ENCODE data around the gene CIP2A.
A peak's percentile ranks its signal among the peaks of the same experiment; 100 is the strongest.

CIP2A gene

DNA sequence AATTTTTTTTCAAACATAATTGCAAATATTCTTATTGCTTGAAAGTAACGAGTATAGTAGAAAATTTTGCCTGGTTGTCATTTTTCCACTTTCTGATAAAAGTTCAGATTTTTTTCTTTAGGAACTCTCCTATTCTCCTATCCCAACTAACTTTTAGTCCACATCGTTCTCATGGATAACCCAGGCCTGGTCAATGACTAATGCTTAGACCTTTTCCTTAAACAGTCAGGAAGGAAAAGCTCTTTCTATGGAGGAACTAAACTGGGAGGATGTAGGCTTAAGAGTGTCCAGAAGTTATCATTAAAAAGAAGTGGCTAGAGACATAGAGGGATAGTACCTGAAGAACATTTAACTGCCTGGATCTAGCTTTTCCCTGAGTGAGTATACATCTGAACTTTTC is 26.7 kb downstream of the CIP2A start:
- no peak for DNase-seq (ENCODE audit: low read depth)

DNA sequence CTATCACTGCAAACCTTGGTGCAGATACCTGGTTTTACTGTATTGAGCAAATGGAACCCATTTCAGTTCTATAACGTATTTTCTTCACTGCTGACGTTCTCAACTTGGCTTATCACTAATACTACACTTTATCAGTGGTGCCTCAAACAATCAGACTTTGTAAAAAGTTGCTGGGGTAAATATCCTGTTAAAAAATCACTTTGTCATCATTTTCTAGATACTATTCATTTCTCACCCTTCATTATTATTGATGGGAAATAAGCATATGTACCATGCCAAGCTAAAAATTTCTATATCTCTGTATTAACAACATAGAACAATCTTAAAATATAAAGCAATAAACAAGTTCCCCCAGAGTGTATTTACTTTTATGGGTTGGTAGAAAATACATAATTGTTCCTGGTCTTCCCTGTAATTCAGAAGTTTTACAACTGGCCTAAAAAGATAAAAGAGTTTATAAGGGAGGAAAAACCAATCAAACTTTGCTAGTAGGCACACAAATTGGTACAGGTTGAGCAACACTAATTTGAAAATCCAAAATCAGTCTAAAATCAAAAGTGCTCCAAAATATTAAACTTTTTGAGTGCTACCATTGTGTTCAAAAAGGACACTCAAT is 33.2 kb downstream of the CIP2A start:
- no peak for DNase-seq (ENCODE audit: low read depth)

DNA sequence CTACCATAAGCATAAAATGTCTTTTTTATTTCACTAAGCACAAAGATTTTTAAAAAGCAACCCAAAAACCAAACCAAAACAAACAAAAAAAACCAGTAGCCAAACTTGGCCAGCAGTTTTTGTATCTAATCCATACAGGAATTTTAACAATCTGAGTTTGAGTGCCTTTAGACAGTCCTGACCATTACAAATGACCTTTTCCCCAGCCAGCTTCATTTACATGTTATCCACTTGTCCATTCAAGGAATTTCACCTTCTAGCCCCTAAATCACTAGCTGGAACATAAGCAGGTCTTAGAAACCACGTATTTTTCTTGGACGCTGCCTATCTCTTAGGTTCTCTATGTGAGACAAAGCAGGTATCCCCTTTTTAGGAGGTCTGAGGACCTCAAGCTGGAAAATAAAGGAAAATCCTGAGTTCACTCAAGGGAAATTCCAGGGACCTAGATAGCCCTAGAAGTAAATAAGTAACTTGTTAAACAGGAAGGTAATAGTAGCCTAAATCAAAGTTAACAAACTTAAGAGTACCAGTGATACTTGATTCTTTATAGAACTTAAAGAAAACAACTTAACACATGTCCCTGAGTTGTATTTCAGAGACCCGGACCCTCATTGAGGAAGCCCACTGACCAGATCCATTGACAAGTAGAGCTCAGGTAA is 34.2 kb downstream of the CIP2A start:
- DNase-seq (ENCODE audit: low read depth) = peak; percentile 14

DNA sequence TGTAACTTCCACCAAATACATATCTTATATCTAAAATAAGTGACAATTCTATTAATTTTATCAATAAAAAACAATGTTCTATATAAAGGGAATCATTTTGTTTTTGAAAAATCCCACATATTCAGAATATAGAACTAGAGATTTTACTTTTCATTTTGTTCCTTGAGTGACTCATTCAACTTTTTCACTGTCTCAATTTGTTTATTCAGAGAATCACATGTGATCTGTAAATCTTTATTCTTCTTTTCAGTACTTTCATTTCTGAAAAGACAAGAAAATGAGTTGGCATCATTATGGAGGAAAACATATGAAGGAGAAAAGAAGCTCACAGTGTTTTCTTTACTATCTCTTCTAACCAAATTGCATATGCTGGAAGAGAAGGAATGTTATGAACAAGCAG is 35.0 kb downstream of the CIP2A start:
- DNase-seq (ENCODE audit: low read depth) = peak; percentile 40

DNA sequence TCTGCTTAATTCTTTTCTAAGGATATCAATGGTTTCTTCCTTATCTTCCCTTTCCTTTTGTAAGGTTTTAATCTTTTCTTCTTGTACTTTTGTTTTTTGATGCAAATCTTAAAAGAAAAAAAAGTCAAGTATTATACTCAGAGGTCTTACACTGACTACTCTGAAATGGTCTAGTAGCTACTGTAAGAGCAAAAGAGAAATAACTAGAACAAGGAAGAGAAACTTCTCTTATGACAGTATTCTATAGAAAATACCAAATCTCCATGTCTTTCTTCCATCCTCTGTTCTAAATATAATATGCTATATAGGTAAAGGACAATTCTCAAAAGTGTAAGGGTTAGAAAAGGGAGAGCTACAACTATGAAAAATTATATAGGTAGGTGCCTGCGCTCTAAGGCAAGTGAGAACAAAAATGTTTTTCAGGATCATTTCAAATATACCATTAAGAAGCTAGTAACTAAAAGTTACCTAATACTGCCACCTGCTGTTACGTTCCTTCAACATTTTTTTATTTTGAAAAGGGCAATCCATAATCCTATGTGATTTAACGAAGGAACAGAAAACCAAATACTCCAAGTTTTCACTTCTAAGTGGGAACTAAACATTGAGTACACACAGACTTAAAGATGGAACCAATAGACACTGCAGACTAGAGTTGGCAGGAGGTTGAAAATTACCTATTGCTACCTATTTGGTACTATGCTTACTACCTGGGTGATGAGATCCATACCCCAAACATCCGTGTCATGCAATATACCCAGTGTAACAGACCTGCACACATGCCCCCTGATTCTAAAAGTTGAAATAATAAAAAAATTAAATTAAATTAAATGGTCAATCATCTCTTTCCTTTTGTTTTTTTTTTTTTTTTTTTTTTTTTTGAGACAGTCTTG is 36.7 kb downstream of the CIP2A start:
- DNase-seq (ENCODE audit: low read depth) = peak; percentile 41

DNA sequence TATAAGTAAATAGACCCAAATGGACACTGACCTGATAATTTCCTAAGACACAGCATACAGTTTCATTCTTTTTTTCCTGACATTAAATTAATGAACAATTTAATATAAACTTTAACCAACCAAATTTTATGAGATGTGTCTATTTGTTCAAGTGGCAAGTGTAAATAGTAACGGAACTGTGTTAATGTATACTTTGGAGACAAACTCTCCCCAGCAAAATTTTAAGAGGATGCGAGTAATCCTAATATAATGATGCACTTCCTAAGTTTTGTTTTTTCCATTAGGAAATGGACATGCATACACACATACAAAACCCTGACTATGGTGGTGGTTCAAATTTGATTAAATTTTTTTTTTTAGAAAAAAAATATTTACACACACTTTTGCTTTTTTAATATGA is 40.4 kb downstream of the CIP2A start:
- no peak for DNase-seq (ENCODE audit: low read depth)

DNA sequence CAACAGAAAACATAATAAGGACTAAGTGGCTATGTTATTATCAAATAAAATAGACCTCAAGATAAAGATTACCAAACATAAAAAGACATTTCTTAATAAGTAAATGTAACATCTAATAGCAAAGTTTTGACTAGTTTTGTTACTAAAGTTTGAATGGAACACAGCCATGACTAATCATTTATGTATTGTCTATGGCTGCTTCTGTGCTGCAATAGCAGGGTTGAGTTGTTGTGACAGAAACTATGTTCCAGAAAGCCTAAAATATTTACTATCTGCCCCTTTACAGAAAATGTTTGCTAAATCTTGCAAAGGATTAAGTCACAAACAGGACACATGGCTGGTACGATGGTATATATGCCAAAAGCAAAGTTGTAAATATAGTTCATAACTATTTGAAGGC is 40.9 kb downstream of the CIP2A start:
- peak; percentile 74 for DNase-seq (ENCODE audit: low read depth)

DNA sequence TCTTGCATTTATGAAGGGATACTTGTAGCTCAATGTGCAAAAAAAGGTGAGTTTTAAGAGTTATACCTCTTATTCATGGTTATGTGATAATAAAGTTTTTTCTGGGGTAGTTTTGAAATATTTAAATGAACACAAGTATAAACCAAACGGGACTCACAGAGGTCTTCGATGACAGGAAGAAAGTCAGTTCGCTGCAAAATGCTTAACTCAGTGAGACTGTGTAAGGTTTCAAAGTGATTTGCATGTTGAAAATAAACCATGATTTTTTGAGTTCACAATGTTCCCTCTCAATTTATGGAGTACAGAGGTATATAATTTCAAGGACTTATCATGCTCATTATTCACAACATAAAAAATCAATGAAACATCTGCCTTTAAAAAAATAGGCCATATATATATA is 42.5 kb downstream of the CIP2A start:
- no peak for DNase-seq (ENCODE audit: low read depth)

DNA sequence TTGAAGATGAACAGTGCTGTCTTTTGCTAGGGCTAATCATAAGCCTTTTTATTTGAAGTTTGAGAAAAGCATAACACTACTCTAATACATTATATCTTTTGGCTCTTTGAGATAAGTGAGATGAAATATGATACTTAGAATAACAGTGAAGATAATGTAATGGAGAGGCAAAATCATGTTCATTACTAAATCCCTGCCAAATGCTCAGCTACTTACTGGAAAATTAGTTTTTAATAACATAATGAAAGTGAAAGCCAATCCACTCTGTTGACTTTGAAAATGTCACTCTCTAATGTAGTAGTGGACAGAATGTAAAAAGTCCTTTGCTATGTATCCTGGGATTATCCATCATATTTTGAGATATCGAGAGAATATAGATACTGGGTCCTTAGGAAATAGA is 43.0 kb downstream of the CIP2A start:
- DNase-seq (ENCODE audit: low read depth) = peak; percentile 43

DNA sequence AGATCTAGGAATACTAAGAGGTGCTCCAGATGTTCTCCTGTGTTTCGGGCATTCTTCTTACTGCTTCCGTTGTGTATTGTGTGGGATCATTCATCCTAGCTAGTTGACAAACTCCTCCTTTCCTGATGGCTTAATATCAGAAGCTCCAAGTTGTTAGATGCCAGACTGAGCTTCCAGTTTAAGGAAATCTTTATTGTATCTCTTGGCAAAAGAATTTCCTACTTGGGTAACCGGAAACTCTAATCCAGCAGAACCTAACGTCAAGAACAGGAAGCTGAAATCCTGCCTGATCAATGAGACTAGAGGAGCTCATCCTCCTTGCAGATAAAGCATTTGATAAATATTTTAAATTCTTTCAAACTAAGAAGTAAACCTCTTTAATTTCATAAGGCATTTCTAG is 51.2 kb downstream of the CIP2A start:
- DNase-seq (ENCODE audit: low read depth) = no peak

DNA sequence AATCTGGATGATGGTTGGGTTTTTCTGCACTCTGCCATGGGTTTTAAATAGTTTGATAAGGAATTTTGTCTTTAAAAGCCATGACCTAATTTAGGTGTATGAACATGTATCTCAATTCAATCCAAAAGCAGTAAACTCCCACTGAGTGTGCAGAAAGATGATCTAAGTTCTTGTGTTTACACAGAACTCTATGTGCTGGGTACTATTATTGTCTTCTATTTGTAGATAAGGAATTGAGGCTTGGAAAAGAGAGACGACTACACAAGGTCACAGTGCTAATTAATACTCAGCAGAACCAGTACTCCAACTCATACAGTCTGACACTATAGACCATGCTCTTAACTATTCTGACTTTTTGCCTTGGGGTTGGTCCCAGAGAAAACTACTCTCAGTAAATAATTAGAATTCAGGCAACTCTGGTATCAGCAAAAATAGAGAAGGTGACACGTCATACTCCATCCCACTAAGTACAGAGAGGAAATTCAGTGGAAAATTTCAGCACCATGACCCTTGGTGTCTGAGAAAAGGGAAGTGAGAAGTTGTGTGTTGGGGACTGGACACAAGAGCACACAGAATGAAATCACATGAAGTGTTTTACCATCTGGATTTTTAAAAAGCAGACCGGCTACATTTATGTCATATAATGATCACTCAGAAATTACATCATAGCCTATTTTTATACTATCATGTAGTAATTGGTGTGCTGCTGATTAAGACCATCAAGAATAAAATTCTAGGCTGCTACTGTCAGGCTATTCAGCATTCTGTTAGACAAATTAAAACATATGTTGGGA is 60.6 kb downstream of the CIP2A start:
- no peak for DNase-seq (ENCODE audit: low read depth)

DNA sequence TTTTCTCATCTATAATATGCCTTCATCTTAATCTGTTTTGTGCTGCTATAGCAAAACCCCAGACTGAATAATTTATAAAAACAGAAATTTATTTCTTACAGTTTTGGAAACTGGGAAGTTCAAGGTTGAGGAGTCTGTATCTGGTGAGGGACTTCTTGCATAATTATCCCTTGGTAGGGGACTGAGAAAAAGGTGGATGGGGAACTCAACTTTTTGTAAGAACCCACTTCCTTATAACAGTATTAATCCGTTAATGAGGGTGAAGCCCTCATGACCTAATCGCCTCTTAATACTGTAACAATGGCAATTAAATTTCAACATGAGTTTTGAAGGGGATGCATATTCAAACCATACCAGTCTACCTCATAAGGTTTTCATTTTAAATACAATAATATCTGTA is 61.4 kb downstream of the CIP2A start:
- no peak for DNase-seq (ENCODE audit: low read depth)

DNA sequence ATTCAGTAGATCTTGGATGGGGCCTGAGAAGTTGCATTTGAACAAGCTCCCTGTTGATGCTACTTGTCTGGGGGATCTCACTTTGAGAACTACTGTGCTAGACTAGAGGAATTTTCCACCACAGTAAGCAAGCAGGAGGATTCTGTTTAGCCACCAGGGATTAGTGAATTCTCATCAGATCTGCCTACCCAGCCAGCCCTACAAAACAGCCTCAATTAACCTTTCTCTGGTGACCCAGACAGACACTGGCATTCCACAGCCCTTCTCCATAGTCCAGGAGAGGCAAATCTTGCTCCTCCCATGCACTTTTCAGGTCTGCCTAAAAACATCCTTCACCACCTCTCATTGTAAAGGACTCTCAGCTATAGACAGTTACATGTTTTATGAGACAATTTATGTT is 62.1 kb downstream of the CIP2A start:
- no peak for DNase-seq (ENCODE audit: low read depth)

DNA sequence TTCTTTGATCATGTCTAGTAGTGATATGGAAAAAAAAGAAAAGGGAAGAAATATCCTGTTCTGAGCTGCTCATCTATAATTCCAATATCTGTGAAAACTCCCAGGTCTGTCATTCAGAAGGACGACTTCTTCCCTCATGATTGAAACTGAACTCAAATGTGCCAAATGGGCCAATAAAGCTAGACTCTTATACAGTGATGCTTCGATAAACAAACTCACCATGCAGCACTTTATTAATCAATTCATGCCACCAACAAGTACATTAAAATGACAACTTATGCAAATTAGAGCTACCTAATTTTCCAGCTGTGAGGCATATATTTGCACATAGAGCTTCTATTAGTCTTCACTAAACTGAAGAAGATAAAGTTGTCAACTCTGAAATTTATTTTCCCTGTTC is 63.3 kb downstream of the CIP2A start:
- no peak for DNase-seq (ENCODE audit: low read depth)

DNA sequence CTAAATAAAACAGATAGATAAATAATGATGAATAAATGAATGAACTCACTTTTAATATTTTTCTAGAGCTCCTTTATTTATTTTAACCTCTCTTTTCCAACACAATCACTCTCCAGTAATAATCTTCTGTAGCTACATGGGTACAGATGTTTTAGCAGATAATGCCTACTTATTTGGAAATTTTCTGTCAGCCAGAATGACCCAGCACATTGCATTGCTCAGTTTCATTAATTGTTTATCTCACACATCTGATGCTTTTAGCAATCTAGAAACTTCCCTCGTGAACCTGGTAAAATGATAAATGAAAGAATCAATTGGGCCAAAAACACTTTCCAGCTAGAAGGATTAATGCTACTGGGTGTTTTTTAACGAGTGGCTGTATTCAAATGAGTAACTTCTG is 64.0 kb downstream of the CIP2A start:
- DNase-seq (ENCODE audit: low read depth) = no peak

DNA sequence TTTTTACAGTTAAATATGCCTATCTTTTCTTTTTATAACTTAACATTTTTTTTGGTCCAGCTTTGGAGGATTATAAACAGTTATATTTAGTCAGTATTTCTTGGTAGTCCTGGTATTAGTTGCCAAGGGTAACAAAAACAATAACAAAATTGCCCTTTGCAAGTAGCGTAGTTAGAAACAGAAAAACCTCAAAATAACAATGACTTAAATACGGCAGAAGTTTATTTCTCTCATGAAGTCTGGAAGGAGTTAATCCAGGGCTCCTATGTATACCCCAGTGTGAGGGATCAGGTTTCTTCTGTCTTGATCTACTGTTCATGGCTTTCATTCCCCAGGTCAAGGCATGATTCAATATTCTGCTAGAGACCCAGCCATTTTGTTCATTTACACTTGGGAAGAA is 64.7 kb downstream of the CIP2A start:
- DNase-seq (ENCODE audit: low read depth) = peak; percentile 11

DNA sequence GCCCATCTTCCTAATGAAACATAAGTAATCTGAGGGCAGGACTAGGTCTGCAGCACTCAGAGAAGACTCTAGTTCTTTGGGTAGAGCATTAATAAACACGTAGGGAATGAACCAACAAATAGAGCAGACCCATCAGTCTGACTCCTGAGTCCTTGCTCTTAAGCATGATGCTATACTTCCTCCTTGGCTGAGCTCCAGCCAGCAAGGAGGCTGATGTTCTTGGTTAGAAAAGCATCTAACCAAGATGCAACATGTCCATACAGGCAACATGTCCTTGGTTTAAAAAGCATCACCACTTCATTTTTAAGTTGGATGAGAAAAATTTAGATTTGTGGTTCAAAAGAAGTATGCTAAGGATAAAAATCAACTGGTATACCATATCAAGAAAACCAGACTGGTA is 70.3 kb downstream of the CIP2A start:
- peak; percentile 36 for DNase-seq (ENCODE audit: low read depth)

DNA sequence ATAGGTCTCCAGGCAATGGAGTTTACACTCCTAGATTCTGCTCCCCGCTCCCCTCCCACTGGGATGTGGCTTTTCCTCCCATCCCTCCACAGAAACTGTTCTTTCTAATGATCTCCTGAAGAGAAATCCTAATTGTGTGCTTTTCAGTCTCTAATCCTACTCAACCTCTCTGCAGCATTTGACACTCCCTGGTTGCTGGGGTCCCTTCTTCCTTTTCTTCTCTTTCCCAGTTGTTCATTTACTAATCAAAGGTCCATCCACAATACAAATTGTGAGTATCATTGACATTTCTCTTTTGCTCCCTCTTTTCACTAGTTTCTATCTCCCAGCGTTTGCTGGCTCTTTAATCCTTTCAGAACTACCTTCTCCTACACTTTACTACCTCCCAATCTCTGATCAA is 72.4 kb downstream of the CIP2A start:
- DNase-seq (ENCODE audit: low read depth) = no peak

DNA sequence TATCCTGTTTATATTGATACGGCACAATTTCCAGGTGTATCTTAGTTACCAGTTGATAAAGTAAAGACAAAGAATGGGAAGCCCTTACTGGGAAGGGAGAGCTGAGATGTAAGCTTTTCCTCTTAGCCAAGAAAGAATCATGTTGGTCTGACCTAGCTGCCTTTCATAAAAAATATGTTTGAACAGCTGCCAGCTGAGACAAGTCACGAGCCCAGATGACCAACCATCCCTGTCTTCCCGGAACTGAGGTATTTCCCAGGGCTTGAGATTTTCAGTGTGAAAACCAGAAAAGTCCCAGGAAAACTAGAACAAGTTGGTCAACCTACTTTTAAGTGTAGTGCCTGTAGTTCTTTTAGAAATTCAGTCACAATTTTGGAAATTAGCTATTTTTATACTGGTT is 75.3 kb downstream of the CIP2A start:
- DNase-seq (ENCODE audit: low read depth) = peak; percentile 40

DNA sequence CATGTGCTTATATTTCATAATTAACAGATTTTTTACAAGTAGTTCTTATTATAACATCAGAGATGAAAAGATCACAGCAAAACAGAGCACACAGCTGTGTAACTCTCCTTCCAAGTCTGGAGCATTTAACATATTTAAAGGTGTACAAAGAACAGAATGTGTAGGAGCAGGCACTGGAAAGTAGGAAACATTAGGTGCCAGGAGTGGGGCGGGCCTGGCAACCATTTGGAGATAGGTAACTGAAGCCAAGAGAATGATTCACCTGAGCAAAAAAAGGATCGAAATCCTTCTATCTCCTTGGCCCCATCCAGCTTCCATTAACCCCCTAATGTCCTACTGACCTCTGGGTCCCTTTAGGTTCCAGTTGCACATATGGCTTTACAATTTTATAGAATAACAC is 76.6 kb downstream of the CIP2A start:
- DNase-seq (ENCODE audit: low read depth) = no peak

DNA sequence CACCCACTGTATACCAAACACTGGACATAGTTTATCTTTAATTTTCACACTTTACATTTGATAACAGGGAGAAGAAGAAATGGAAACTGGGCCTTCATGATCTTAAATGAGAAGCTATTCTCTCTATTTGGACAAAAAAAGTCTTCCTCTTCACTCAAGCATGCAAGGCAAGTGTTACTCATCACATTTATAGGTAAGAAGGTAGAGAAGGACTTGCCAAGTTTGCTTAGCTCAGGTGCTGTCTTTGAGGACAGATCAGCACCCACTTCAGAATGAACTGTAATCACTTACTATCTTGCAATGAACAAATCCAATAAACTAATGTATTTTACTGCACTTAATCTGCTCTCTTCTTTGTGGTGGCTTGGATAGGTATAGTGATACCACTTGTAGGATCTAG is 77.7 kb downstream of the CIP2A start:
- DNase-seq (ENCODE audit: low read depth) = no peak

DNA sequence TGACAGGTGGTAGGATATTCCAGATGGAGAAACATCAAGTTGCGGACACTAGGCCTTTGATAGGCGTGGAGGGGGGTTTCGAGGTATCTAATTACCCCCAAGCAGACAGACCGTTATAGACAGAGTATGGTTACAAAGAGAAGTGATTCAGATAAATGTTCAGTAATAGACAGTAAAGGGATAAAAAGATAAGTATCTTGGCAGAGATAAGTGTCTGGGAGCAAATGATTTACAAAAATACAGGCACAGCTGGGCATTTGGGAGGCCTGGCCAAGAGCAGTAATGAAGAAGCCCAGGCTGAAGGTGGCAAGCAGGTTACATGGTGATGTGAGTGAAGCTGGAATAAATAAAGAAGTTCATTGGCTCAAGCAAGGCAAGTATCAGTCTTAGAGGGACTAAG is 78.2 kb downstream of the CIP2A start:
- no peak for DNase-seq (ENCODE audit: low read depth)

DNA sequence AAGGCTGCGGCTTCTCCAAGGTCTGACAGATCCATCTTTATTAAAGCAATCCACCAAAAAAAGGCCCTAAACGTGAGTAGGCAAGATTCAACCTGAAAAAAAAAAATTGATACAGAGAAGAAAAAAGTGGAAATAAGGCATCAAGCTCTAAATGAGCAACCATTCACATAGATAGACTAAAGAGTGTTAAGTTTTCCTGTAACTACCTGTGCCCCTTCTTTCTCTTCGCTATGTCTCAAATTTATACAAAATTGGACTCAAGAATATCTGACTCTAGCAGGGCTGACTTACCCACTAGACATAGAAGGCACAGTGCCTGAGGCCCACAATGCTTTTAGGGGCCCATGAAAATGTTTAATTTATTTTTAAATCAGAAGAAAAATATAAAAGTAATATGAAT is 78.7 kb downstream of the CIP2A start, which contains the start of gene MYH15:
MYH15 (minus strand) TSS at position 101 of the 400 bp plus-strand sequence; CDS start at position 35, 66 bp downstream.
- DNase-seq (ENCODE audit: low read depth) = no peak
